ENCODE results near the gene ROR2. TPM values are rescaled to one million over a fixed set of nuclear protein-coding genes. Genes with fewer than 3 reads are reported as not detected.

The ROR2 gene
- polyA plus RNA-seq, 6 donors from 2014 or later, result 0.05 TPM; not detected in 5

DNA sequence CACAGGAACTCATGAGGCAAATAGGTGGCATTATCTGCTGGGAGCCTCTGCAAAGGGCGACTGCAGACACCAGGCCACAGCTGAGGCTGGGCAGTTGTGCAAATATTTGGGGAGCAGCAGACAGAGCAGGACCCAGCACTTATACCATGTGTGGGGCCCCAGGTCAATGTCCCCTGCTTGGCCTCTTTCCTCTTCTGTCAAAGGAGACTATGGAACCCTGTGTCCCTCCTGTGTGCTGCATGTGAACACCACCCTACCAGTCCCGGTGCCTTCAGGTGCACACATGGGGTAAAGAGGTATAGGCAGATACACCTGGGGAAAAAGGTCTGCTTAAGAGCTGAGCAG, 50.8 kb downstream of the ROR2 start:
- Mint-ChIP-seq H3K27me3 (peaks cover 1 to 21% (median 18%) of the 10 kb centered on the region in 3 donors), H3K9me3 (no peaks in the 10 kb centered on the region), H3K27ac (no peak overlapping the region), H3K4me1 (peaks cover 0 to 8% (median 2%) of the 10 kb centered on the region in 3 donors), H3K4me3 (no peak overlapping the region), H3K36me3 (no peaks in the 10 kb centered on the region)
- ATAC-seq (ENCODE audit: low read depth in 2 of 2), result no peak
- no peak for DNase-seq

DNA sequence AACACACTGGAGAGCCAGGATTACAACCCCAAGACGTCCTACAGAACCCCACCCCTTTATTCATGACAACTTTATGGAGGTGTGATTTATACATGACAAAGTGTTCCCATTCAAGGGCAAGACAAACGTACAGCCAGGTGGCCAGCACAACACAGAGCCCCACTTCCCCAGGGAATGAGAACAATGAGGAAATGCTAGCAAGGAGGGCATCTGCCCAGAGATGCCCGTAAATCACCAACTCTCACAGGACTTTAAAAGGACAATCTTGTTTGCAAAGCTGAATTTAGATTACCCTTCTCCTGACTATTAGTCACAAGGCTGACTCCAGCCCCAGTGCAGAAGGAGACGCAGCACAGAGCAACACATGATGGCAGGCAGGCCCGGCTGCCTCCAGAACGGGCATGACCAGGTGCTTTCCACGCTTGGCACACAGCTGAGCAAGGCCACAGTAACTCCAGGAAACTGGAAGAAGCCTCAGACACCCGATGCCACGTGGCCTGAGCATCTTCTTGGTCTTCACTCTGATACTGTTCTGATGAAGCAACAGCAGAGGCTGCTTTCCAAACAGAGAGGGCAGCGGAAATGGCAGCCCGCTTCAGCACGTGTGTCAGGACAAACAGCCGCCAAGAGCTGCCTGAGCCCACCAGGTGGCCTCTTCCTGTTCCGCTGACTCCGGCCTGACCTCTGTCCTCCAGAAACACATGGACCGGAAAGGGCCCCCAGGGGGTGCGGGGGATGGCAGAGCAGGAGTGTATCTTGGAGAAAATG, 51.4 kb downstream of the ROR2 start:
- Mint-ChIP-seq H3K27me3 (peaks cover 7 to 24% (median 21%) of the 10 kb centered on the region in 3 donors), H3K36me3 (no peaks in the 10 kb centered on the region), H3K4me1 (peaks cover 0 to 8% (median 2%) of the 10 kb centered on the region in 3 donors), H3K27ac (peak overlapping the region in 1 of 6 donors; percentile 22), H3K4me3 (no peak overlapping the region), H3K9me3 (no peaks in the 10 kb centered on the region)
- no peak for DNase-seq
- no peak for ATAC-seq (ENCODE audit: low read depth in 2 of 2)

DNA sequence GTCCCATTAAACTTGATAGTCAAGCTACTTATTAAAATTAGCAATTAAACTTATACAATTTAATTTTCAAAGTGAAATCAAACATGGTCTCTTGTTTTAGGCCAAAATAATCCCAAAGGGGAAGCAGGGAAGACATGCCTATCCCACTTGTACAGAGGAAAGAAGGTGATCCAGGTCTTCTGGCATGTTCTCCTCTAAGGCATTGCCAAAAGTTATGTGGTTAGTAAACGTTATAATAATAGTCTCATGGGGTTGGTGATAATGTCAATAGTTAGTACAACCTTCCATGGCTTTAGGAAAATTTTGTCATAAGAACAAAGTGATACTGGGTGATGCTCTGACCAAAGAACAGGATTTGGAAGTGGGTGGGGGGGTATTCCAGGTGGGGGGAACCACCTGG, 52.8 kb downstream of the ROR2 start:
- Mint-ChIP-seq H3K4me3 (no peak overlapping the region), H3K27me3 (peaks cover 11 to 29% (median 21%) of the 10 kb centered on the region in 3 donors), H3K36me3 (no peaks in the 10 kb centered on the region), H3K4me1 (peaks cover 0 to 8% (median 2%) of the 10 kb centered on the region in 3 donors), H3K9me3 (no peaks in the 10 kb centered on the region), H3K27ac (no peak overlapping the region)
- no peak for ATAC-seq (ENCODE audit: low read depth in 2 of 2)
- DNase-seq, result no peak

DNA sequence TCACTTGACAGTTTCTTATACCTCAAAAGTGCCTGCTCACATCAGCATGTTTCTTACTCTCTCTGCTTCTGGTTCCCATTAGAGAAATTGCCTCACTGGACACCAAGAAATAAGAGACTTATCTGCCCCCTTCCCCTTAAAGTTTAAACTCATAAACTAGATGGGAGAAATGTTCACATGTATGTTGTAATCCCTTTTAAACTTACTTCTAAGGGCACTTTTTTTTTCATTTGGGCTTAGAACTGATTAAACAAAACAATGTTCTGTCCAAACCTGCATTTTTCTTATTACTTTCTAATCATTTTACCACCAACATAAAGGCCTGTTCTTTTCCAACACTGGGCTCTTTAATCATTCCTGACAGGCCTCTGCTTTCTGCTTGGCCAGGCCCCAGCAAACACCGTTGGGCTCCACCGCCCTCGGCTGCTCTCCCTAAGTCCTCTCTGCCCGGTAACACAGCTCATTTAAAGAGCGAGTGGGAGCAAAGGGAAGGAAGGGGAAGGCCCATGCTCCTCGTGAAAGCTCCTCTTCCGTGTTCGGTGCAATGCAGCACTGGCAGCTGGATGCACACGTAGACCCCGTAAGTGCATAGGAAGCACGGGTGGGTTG, 53.4 kb downstream of the ROR2 start:
- Mint-ChIP-seq H3K9me3 (no peaks in the 10 kb centered on the region), H3K4me1 (peaks cover 0 to 8% (median 2%) of the 10 kb centered on the region in 3 donors), H3K36me3 (no peaks in the 10 kb centered on the region), H3K27me3 (peaks cover 11 to 29% (median 21%) of the 10 kb centered on the region in 3 donors), H3K4me3 (no peak overlapping the region), H3K27ac (peak overlapping the region in 1 of 6 donors; percentile 27)
- DNase-seq (no peak), ATAC-seq (ENCODE audit: low read depth in 2 of 2) (no peak)

DNA sequence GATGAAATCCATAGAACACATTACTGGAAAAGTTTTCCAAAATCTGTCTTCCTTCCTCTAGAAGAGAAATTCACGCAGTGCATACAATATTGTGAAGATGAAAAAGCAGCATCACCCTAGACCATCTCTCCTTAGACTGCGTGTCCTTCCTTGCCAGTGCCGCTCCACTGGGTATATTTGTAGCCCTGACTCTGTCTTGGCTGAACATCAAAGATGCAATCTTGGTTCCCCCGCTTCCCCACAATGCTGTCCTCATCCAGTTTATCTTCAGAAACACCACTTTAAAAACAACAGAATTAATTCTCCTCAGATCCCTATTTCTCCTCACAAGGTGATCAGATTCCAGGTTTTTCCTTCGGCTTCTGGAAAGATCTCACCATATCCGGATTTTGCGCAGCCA, 53.9 kb downstream of the ROR2 start:
- no peaks in the 10 kb centered on the region for H3K9me3 Mint-ChIP-seq
- H3K27ac Mint-ChIP-seq, result no peak overlapping the region
- ATAC-seq (ENCODE audit: low read depth in 2 of 2), result no peak
- H3K4me1 Mint-ChIP-seq, result peaks cover 0 to 8% (median 2%) of the 10 kb centered on the region in 3 donors
- peaks cover 11 to 29% (median 21%) of the 10 kb centered on the region in 3 donors for H3K27me3 Mint-ChIP-seq
- no peak overlapping the region for H3K4me3 Mint-ChIP-seq
- no peaks in the 10 kb centered on the region for H3K36me3 Mint-ChIP-seq
- no peak for DNase-seq

DNA sequence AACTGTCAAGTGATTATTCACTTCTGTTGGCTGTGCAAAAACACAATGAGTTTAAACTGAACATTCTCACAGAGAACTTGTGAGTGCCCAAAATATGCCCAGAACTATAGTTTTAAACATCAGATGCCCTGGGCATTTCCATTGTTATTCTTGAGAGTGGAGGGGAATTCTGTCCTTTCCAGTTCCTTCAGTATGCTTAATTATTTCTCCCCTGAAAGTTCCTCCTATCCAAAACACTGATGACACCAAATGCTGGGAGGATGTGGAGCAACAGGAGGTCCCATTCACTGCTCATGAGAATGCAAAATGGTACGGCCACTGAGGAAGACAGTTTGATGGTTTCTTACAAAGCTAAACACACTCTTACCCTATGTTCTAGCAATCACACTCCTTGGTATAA, 55.5 kb downstream of the ROR2 start:
- Mint-ChIP-seq H3K4me1 (peaks cover 0 to 8% (median 2%) of the 10 kb centered on the region in 3 donors), H3K27ac (no peak overlapping the region), H3K27me3 (peaks cover 14 to 29% (median 21%) of the 10 kb centered on the region in 3 donors), H3K4me3 (no peak overlapping the region), H3K36me3 (no peaks in the 10 kb centered on the region), H3K9me3 (no peaks in the 10 kb centered on the region)
- no peak for ATAC-seq (ENCODE audit: low read depth in 2 of 2)
- DNase-seq, result no peak

DNA sequence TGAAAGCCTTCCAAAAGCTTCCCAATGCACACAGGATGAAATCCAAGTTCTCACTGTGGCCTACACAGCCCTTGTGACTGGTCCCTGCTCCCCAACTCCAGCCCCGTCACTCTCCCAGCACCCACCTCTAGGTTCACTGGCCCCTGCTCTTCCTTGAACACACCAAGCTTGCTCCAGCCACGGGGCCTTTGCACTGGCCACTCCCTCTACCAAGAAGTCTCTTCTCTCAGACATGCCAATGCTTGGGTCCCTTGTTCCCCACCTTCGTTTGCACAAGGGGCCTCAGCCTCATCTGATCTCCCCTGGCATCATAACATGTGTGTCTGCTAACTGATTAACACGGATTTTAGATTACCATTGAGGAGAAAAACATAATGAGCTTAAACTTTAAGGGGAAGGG, 56.0 kb downstream of the ROR2 start:
- H3K27me3 Mint-ChIP-seq, result peaks cover 17 to 30% (median 21%) of the 10 kb centered on the region in 3 donors
- no peak overlapping the region for H3K4me3 Mint-ChIP-seq
- peaks cover 0 to 8% (median 2%) of the 10 kb centered on the region in 3 donors for H3K4me1 Mint-ChIP-seq

DNA sequence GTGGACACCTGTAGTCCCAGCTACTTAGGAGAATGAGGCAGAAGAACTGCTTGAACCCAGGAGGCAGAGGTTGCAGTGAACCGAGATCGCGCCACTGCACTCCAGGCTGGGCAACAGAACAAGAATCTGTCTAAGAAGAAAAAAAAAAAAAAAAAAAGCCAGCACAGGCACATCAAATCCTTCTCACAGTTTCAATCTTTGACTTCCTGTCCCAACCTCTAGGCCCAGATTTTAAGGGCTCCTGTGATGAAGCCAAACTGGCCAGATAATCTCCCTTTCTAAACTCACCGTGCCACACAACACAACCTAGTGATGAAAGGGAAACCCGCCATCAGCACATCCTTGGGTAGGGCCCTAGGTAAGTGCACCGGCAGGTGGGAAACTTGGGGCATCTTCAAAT, 58.1 kb downstream of the ROR2 start:
- Mint-ChIP-seq H3K4me1 (peaks cover 0 to 7% (median under 1%) of the 10 kb centered on the region in 3 donors), H3K36me3 (no peaks in the 10 kb centered on the region), H3K27ac (no peak overlapping the region), H3K4me3 (no peak overlapping the region), H3K27me3 (peaks cover 17 to 39% (median 36%) of the 10 kb centered on the region in 3 donors), H3K9me3 (no peaks in the 10 kb centered on the region)
- DNase-seq, result no peak
- ATAC-seq (ENCODE audit: low read depth in 2 of 2), result no peak

More for the DNA sequence above, 56.0 kb downstream of the ROR2 start:
- Mint-ChIP-seq H3K9me3 (no peaks in the 10 kb centered on the region), H3K36me3 (no peaks in the 10 kb centered on the region), H3K27ac (no peak overlapping the region)
- no peak for ATAC-seq (ENCODE audit: low read depth in 2 of 2)
- DNase-seq, result no peak

DNA sequence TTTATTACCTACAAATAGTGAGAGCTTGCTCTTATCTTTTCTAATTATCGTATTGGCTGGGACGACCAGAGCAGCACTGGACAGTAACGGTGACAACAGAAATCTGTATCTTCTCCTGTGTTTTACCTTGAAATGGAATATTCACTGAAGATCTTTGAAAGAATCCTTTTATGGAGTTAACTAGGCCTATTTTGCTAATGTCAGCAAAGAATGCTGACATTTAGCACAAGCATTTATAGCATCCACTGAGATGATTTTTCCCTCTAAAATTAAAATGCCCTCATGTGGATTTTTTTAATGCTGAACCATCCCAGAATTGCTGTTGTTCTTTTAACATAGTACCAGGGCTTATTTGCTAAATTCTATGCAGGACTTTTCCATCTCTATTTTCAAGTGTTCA, 59.4 kb downstream of the ROR2 start:
- no peak overlapping the region for H3K27ac Mint-ChIP-seq
- H3K36me3 Mint-ChIP-seq, result no peaks in the 10 kb centered on the region
- no peaks in the 10 kb centered on the region for H3K4me1 Mint-ChIP-seq
- DNase-seq (no peak), ATAC-seq (ENCODE audit: low read depth in 2 of 2) (no peak)
- no peak overlapping the region for H3K4me3 Mint-ChIP-seq
- H3K27me3 Mint-ChIP-seq, result peaks cover 7 to 41% (median 27%) of the 10 kb centered on the region in 3 donors
- no peaks in the 10 kb centered on the region for H3K9me3 Mint-ChIP-seq

DNA sequence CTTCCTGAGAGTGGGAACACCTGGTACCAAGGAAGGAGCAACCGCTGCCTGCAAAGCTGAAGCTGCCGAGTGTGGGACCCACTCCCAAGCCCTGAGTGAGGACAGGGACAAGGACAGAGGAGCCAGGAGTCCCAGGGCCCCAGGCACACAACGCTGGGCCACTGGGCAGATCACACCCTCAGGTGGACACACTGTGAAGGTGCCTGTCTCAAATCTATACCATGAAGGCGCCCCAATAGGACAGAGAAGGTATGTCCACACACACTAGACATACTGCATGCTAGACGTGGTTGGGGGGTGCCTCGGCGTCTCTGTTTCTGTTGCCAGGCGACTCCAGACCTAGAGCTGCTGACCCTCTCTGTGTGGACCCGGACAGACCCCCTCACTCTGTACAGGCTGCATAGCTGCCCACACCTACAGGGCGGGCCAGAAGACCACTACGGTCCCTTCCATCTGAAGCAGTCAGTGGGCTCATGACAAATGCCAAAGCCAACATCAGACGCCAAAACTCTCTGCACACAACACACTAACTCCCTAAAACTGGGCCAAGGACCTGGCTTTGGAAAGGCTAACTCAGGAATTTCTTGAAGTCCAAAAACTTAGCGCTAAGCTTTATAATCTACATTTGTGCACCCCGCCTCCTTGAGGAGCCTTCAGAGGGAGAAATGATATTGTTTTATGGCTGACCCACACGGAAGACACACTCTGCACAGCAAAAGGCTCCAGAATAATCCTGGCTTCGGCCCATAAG, 60.7 kb downstream of the ROR2 start:
- Mint-ChIP-seq H3K27ac (no peak overlapping the region), H3K36me3 (no peaks in the 10 kb centered on the region), H3K9me3 (no peaks in the 10 kb centered on the region), H3K4me1 (no peaks in the 10 kb centered on the region), H3K27me3 (peaks cover 0 to 41% (median 37%) of the 10 kb centered on the region in 3 donors), H3K4me3 (no peak overlapping the region)
- no peak for DNase-seq
- ATAC-seq (ENCODE audit: low read depth in 2 of 2), result no peak

DNA sequence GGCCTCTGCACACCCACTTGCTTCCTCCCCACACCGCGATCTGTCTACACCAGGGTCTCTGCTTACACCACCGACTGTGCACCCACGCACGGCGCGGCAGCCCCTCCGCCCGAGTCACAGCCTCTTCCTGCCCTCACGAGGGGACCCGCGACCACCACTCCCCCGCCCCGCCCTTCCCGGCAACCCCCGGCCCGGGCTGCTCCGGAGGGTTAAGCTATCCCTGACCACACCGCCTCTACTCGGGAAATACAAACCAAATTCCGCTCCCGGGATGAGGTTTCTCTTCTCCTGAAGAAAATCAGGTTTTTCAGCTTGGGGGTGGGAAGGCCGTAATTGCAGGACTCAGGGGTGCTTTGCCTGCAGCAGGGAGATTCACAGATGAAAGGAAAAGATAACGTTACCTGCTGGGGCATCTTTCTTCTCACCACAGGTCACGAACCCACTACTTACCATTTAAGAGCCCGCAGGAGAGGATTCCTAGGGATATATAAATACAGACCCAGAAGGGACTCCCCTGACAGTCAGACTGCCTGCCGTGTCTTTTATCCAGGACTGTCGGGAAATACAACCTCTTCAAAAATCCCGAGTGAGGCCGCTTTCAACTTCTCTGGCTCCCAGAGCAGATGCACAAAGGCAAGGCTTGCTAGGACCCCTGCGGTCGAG, 63.5 kb downstream of the ROR2 start:
- ATAC-seq (ENCODE audit: low read depth in 2 of 2) (no peak), DNase-seq (no peak)
- H3K27ac Mint-ChIP-seq, result no peak overlapping the region
- H3K9me3 Mint-ChIP-seq, result peaks cover 0 to 2% (median 0%) of the 10 kb centered on the region in 7 donors
- no peaks in the 10 kb centered on the region for H3K4me1 Mint-ChIP-seq
- H3K27me3 Mint-ChIP-seq, result peaks cover 0 to 32% (median 29%) of the 10 kb centered on the region in 3 donors
- no peaks in the 10 kb centered on the region for H3K36me3 Mint-ChIP-seq
- H3K4me3 Mint-ChIP-seq, result no peak overlapping the region

DNA sequence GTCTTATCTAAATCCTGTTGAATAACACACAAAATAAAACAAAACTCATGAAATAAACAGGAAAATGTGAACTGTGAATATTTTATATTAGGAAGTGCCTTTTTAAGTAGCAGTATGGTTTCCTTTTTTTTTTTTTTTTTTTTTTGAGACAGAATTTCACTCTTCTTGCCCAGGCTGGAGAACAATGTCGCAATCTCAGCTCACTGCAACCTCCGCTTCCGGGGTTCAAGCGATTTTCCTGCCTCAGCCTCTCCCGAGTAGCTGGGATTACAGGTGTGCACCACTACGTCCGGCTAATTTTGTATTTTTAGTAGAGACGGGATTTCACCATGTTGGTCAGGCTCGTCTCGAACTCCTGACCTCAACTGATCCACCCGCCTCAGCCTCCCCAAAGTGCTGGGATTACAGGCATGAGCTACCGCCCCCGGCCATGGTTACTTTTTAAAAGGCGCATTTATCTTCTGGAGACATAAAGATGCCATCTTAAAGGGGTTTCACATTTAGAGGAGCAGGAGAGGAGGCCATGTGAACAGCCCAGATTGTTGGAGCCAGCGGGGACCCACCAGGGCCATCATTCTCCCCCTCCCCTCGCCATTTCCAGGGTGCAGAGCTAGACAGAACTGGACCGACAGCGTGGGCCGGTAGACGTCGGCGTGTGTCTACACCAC, 64.1 kb downstream of the ROR2 start:
- Mint-ChIP-seq H3K27me3 (peaks cover 0 to 36% (median 29%) of the 10 kb centered on the region in 3 donors), H3K36me3 (no peaks in the 10 kb centered on the region), H3K4me1 (no peaks in the 10 kb centered on the region), H3K27ac (no peak overlapping the region), H3K4me3 (no peak overlapping the region), H3K9me3 (peaks cover 0 to 2% (median 0%) of the 10 kb centered on the region in 7 donors)
- no peak for DNase-seq
- ATAC-seq (ENCODE audit: low read depth in 2 of 2), result no peak

All from naive B cell (primary cell).